Measurements from ENCODE around the gene MRPS10.
"Not testable (repeated sequence)": the region's sequence is repeated elsewhere in the genome, so short reads cannot be mapped to it uniquely, and the experiment has no call there.

MRPS10 gene

GRCh38 chr6:42239333-42239732 is 21.7 kb upstream of the MRPS10 start:
- DNase-seq (ENCODE audit: low read depth in 2 of 2), result no peak

GRCh38 chr6:42237857-42238256 is 20.2 kb upstream of the MRPS10 start:
- DNase-seq (ENCODE audit: low read depth in 2 of 2), result no peak

GRCh38 chr6:42236682-42237473 is 19.2 kb upstream of the MRPS10 start:
- DNase-seq (ENCODE audit: low read depth in 2 of 2), result no peak

- DNase-seq (ENCODE audit: low read depth in 2 of 2), result no peak
Measured at GRCh38 chr6:42236030-42236429, 18.4 kb upstream of the MRPS10 start.

- no peak for DNase-seq (ENCODE audit: low read depth in 2 of 2)
Measured at GRCh38 chr6:42232035-42232434, 14.4 kb upstream of the MRPS10 start.

- no peak for DNase-seq (ENCODE audit: low read depth in 2 of 2)
Measured at GRCh38 chr6:42230345-42231321, 13.0 kb upstream of the MRPS10 start.

- DNase-seq (ENCODE audit: low read depth in 2 of 2), result no peak
Measured at GRCh38 chr6:42229506-42230119, 12.0 kb upstream of the MRPS10 start.

- no peak for DNase-seq (ENCODE audit: low read depth in 2 of 2)
Measured at GRCh38 chr6:42228305-42228704, 10.6 kb upstream of the MRPS10 start.

- DNase-seq (ENCODE audit: low read depth in 2 of 2), result no peak
Measured at GRCh38 chr6:42227173-42227850, 9.7 kb upstream of the MRPS10 start.

- no peak for DNase-seq (ENCODE audit: low read depth in 2 of 2)
Measured at GRCh38 chr6:42226645-42227143, 9.0 kb upstream of the MRPS10 start.

GRCh38 chr6:42226161-42226611 is 8.5 kb upstream of the MRPS10 start:
- DNase-seq (ENCODE audit: low read depth in 2 of 2), result no peak

- no peak for DNase-seq (ENCODE audit: low read depth in 2 of 2)
Measured at GRCh38 chr6:42225419-42225818, 7.8 kb upstream of the MRPS10 start.

- DNase-seq (ENCODE audit: low read depth in 2 of 2), result no peak
Measured at GRCh38 chr6:42225029-42225339, 7.3 kb upstream of the MRPS10 start.

GRCh38 chr6:42224222-42225028 is 6.8 kb upstream of the MRPS10 start:
- DNase-seq (ENCODE audit: low read depth in 2 of 2), result no peak

GRCh38 chr6:42222448-42222847 is 4.8 kb upstream of the MRPS10 start:
- no peak for DNase-seq (ENCODE audit: low read depth in 2 of 2)

- no peak for DNase-seq (ENCODE audit: low read depth in 2 of 2)
Measured at GRCh38 chr6:42221546-42221945, 3.9 kb upstream of the MRPS10 start.

GRCh38 chr6:42220807-42221206 is 3.1 kb upstream of the MRPS10 start:
- no peak for DNase-seq (ENCODE audit: low read depth in 2 of 2)

GRCh38 chr6:42217157-42217518 is 523 bp downstream of the MRPS10 start:
- no peak for DNase-seq (ENCODE audit: low read depth in 2 of 2)

GRCh38 chr6:42216495-42216894 is 1.2 kb downstream of the MRPS10 start:
- DNase-seq (ENCODE audit: low read depth in 2 of 2), result not testable (repeated sequence)

- DNase-seq (ENCODE audit: low read depth in 2 of 2), result no peak
Measured at GRCh38 chr6:42212442-42212841, 5.2 kb downstream of the MRPS10 start.

- no peak for DNase-seq (ENCODE audit: low read depth in 2 of 2)
Measured at GRCh38 chr6:42211726-42212125, 5.9 kb downstream of the MRPS10 start.
